ENCODE measurements around the gene FNBP1.
"Not testable (repeated sequence)": the region's sequence is repeated elsewhere in the genome, so short reads cannot be mapped to it uniquely, and the experiment has no call there.

FNBP1 gene

GRCh38 chr9:129910628-129911567 lies 132.1 kb downstream of the FNBP1 start:
- no peak for DNase-seq

GRCh38 chr9:129909851-129910250 lies 133.1 kb downstream of the FNBP1 start:
- no peak for DNase-seq

- no peak for DNase-seq
These were observed 134.1 kb downstream of the FNBP1 start for GRCh38 chr9:129908906-129909305.

DNA sequence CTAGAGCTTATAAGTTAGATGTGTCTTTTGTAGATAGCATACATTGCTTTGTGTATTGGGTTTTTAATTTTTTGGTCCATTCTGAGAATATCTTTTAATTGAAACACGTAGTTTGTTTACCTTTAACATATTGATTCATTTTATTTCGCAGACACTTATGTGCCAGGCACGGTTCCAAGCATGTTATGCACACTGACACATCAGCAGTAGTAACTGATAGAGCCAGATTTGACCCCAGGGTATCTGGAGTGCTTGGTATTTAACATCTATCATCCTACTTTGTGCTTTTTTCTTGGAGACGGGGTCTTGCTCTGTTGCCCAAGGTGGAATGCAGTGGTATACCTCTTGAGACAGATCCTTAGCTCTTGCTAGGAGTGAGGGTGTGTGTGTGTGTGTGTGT lies 135.8 kb downstream of the FNBP1 start:
- no peak for DNase-seq

DNA sequence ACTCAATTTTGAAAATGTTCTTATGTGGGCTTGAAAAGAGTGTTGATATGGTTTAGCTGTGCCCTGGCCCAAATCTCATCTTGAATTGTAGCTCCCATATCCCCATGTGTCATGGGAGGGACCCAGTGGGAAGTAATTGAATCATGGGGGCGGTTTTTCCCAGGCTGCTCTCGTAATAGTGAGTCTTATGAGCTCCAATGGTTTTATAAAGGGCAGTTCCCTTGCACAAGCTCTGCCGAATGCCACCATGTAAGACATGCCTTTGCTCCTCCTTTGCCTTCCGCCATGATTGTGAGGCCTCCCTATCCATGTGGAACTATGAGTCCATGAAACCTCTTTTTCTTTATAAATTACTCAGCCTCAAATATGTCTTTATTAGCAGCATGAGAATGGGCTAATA lies 136.7 kb downstream of the FNBP1 start:
- no peak for DNase-seq

- no peak for DNase-seq
These were observed 138.3 kb downstream of the FNBP1 start for GRCh38 chr9:129904734-129905133.

DNA sequence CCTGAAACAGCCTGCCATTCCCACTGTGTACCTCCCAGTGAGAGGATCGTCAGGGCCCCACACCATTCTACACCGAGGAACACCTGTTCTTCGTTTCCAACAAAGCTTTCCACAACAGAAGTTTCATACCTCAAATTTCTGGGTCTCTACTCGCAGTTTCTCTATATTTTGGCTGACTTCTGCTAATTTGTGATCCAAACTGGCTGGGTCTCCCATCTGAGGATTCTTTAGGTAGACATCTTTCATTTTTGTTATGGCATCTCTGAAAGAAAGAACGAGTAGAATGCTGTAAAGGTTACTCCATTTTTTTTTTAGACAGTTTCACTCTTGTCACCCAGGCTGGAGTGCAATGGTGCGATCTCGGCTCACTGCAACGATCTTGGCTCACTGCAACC lies 140.3 kb downstream of the FNBP1 start:
- DNase-seq, result no peak

GRCh38 chr9:129901993-129902739 lies 140.8 kb downstream of the FNBP1 start:
- no peak for DNase-seq

GRCh38 chr9:129900263-129901027 lies 142.5 kb downstream of the FNBP1 start:
- DNase-seq, result no peak

GRCh38 chr9:129899620-129900019 lies 143.4 kb downstream of the FNBP1 start:
- no peak for DNase-seq

DNA sequence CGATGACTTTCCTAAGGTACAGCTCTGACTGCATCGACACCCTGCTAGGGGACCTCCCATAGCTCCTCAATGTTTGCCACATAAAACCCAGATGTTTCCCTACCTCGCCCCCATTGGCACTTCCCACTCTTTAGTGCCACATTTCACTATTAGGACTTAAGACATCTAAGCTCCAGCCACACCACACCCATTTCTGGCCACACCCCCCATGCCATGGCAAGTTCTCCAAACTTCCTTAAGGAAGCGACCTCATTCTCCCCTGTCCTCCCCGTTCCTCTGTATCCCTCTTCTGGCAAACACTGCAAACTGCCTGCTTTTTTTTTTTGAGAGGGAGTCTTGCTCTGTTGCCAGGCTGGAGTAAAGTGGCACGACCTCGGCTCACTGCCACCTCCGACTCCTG lies 144.8 kb downstream of the FNBP1 start:
- no peak for DNase-seq

- no peak for DNase-seq
These were observed 145.7 kb downstream of the FNBP1 start for GRCh38 chr9:129897263-129897662.

GRCh38 chr9:129895376-129896268 lies 147.4 kb downstream of the FNBP1 start:
- DNase-seq, result no peak

DNA sequence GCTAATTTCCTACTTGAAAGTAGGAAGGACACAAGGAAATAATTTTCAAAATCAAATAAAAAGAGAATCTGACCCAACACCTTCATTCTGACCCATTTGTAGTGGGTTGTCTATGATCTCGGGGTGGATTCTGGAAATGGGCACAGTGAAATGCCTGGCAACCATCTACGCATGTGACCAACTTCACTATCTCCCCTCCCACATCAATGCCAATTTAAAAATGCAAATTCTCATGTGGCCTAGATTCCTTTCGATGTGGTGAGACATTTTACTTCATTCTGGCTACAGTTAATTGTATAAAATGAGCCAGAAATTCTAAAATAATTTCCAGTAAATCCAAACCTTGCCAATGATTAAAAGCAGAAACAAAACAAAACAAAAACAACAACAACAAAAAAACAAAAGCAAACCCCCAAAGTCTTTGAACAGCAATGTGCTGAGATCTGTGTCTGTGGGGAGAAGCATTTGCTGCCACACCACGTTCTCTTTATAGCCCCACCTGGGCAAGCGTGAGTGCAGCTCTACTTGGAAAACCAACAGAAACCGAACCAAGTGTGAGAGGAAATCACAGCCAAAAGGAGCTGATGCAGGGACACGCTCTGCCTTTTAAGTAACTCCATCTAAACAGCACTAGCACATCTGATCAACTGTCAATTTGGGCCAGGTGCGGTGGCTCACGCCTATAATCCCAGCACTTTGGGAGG lies 148.7 kb downstream of the FNBP1 start:
- no peak for DNase-seq

- DNase-seq, result no peak
These were observed 151.4 kb downstream of the FNBP1 start for GRCh38 chr9:129891569-129891968.

- not testable (repeated sequence) for DNase-seq
These were observed 152.2 kb downstream of the FNBP1 start for GRCh38 chr9:129890718-129891299.

DNA sequence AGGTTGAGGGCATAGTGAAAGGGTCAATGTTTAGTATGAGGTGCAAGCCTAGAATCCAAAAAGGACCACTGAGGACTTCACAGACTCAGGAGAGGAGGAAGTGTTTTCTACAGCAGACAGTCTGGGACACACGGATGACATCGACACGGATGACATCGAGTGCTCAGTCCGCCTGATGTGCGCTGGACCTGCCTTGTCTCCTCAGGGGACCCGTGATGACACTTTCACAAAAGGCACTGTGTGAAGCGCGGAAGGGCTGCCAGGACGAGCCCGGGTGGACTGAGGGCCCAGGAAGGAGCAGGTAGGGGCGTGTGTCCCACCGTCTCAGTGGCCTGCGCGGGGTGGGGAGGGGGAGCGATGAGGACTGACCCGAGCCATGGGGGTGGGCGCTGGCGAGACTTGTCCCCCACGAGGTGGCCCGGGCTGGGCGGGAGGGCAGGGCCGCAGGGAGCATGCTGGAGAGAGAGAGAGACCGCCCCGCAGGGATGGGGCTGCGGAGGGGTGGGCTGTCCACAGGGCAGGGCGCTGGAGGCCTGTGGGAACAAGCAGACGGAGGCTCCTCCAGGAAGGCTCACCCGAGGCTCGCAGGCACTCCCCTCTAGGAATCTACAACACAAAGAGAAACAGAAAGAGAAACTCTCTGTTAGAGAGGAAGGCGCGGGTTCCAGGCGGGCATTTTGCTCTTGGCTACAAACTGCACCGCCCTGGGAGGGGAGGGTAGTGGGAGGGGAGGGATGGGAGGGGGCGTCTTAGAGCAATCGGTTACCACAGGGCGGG lies 152.9 kb downstream of the FNBP1 start:
- DNase-seq, result no peak

DNA sequence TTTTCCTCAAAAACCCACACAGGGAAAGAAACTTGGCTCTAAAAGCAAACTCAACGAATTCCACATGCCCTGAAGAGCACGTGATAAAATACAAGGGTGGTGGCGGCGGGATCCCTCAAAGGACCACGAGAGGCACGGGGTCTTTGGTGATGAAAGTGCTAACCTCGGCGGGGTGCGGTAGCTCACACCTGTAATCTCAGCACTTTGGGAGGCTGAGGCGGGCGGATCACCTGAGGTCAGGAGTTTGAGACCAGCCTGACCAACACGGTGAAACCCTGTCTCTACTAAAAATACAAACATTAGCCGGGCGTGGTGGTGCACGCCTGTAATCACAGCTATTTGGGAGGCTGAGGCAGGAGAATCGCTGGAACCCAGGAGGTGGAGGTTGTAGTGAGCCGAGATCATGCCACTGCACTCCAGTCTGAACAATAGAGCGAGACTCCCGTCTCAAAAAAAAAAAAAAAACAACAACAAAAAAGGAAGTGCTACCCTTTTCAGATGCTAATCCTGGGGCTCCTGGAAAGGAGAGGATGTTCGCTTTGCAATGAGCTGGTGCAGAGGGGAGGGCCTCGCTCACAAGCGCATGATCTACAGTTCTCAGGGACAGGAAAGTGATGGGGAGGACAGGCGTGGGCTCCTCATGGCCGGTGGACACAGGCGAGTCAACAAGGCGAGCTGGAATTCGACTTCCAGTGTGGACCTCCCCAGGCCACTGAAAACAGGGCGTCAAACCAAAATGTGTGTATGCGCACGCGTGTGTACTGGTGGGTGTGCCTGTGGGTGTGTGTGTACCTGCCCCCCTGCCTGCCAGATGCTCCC lies 153.7 kb downstream of the FNBP1 start:
- DNase-seq, result no peak

Data from Kasumi-1 (cell line).